Amniotic epithelial cell (primary cell): ENCODE measurements around the gene PRMT3.
"Not testable (repeated sequence)": the region's sequence is repeated elsewhere in the genome, so short reads cannot be mapped to it uniquely, and the experiment has no call there.

Experiments used
- DNase-seq: peaks from one replicate; pipeline ENCODE4 v3.0.0-alpha.2; 2010; ENCODE audit warnings: low read depth

PRMT3 gene

DNA sequence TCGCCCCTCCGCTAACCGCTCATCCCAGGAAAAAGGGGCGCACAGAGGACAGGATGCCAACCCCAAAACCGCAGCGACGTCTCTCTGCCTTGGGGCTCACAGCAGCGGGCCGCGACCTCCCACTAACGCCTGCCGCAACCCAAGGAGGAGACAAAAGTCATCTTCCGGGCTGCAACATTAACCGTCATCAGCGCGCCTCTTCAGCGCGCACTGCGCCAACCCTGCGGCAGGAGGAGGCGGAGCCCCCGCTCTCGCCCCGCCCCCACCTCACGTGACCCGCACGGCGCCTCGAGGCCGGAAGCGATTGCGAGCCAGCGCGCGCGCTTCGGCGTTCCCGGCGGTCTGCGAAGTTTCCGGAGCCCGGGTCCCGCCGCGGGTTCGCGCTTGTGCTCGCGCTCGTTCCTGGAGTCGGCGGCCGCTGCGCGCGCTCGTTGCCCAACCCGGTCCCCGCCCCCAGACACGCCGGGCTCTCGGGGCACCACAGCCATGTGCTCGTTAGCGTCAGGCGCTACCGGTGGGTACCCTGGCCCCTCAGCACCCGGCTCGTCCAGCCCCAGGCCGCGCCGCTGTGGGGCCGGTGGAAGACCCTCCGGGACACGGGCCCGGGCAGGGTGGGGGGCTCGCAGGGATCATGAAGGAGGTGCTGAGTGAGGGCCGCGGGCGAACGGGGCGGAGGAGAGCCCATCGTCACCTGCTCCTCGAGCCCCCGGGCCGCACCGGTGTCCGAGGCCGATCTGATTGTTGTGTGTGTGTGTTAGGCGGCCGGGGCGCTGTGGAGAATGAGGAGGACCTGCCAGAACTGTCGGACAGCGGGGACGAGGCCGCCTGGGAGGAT, at the start of gene PRMT3:
TSS of gene PRMT3 (plus strand) at position 456 of the 835 bp plus-strand sequence. CDS start at position 487, 31 bp downstream.
- DNase-seq, result peak; percentile 90

DNA sequence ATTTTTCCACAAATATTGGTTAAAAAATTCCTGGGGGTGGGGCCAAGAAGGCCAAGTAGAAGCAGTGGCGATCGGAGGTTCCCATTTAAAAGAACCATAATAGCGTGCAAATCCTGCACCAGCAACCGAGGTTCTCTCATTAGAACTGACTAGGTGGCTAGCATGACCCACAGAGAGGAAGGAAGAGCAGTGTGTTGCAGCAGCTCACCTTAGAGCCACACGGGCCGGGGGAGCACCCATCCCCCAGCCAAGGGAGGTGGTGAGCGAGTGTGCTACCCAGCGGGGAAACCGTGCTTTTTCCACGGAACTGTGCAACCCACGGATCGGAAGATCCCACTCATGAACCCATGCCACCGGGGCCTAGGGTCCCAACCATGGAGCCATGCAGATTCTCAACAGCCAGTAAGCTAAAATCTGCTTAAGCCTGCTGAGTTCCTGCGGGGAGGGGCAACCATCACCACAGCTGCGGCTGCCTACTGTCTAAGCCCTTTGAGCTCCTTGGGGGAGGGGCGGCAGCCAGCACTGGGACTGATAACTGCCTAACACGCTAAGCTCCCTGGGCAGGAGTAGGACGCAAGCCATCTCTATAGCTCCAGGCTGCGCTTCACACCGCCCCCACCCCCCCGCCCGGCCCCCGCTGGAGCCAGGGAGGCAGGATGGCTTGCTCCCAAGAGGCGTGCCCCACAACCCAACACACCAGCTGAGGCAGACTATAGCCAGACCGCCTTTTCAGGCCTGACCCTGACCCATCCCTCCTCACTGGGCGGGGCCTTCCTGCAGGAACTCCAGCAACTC, 45.0 kb upstream of the PRMT3 start:
- DNase-seq, result peak; percentile 31

DNA sequence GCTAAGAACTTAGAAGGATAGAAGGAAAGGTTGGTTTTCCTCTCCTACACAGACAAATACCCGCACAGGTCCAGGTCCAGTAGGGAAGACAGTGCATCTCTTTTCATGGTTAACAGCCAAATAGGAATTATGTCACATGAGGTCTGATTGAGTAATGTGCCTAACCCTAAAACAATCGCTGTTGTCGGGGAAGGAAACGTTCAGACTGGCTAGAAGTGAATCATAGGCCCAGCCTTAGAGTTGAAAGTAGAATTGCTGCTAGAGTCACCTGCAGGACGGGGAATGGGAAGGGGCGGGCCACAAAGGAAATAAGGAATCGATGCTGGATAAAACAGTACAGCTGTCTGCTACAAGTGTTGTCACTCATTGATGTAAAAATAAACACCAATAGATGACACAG, 36.4 kb upstream of the PRMT3 start:
- DNase-seq, result no peak

GRCh38 chr11:20351751-20352262, 35.7 kb upstream of the PRMT3 start:
- DNase-seq, result no peak

GRCh38 chr11:20353829-20354434, 33.6 kb upstream of the PRMT3 start:
- DNase-seq, result peak; percentile 39

DNA sequence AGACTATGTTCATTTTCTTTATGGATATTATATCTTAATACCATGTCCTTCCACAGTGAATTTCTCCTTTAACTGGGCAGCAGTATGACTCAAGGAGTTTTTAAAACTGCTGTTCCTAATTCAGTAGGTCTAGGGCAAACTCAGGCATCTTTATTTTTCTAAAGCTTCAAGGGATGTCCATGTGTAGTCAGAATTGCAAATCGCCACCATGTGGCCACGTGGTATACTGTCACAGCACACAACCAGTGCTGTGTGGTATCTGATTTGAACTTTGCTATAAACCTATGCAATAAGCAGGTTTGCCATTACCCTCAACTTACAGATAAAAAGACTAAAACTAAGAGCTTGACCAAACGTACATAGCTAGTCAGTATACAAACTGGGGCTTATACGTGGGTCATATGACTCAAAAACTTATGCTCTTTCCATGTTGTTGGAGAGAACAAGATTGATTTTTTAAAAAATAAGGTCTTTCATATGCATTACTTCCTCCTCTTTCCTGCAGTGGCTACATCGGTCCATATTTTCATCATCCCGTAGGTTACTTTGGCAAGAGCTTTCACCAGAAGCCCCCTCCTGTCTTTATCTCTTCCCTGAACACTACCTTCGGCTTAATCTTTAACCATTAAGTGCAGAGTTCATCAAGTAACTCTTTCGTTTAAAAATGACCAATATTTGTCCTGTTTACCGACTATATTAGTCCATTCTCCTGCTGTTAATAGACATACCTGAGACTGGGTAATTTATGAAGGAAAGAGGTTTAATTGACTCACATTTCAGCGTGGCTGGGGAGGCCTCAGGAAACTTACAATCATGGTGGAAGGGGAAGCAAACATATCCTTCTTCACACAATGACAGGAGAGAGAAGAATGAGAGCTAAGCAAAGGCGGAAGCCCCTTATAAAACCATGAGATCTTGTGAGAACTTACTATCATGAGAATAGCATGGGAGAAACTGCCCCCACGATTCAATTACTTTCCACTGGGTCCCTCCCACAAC, 32.0 kb upstream of the PRMT3 start:
- DNase-seq, result peak; percentile 25

- DNase-seq, result peak; percentile 18
Observed at GRCh38 chr11:20357150-20357549, 30.4 kb upstream of the PRMT3 start.

- peak; percentile 54 for DNase-seq
Observed at GRCh38 chr11:20360650-20361049, 26.9 kb upstream of the PRMT3 start.

- no peak for DNase-seq
Observed at GRCh38 chr11:20362481-20362880, 25.0 kb upstream of the PRMT3 start.

- DNase-seq, result no peak
Observed at GRCh38 chr11:20363149-20363499, 24.4 kb upstream of the PRMT3 start.

GRCh38 chr11:20363500-20364340, 23.8 kb upstream of the PRMT3 start, which contains the start of gene HTATIP2:
HTATIP2 (plus strand) TSS chr11:20363714; CDS start chr11:20364238, 524 bp downstream.
- peak; percentile 36 for DNase-seq

DNA sequence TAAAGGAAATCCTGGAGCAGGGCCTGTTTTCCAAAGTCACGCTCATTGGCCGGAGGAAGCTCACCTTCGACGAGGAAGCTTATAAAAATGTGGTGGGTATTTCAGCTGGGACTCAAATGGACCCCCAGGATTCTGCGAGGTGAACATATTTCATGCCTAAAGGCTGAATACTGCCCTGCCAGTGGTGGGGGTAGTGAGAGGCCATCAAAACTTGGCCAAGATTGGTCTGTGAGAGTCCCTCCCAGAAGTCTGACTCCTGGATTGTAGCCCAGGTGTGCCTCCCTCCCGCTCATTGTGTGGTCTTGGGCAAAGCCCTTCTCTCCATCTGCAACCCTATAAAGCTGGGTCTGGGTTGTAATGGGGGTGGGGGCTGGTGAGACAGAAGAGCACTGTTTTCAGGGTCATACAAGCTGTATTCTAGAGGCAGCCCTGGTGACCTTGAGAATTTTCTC, 23.1 kb upstream of the PRMT3 start:
- no peak for DNase-seq

GRCh38 chr11:20365465-20365864, 22.1 kb upstream of the PRMT3 start:
- DNase-seq, result not testable (repeated sequence)

GRCh38 chr11:20367313-20367948, 20.1 kb upstream of the PRMT3 start:
- peak; percentile 86 for DNase-seq

DNA sequence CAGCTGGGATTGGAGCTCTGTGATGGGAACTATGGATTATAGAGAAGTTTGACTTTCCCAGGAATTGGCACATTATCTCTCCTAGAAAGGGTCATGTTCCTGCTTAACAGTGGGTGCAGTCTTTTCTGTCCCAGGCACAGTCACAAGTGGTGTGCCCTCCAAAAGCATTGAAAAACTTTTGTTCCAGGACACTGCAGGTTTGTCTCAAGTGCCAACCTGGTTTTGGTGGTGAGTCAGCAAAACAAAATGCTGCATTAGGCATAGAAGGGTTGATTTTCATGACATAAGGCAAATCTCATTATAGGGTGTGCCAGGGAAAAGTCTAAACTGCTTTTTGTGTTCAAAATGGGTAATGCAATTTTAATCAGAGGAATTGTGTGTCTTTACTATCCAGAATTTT, 19.1 kb upstream of the PRMT3 start:
- no peak for DNase-seq

DNA sequence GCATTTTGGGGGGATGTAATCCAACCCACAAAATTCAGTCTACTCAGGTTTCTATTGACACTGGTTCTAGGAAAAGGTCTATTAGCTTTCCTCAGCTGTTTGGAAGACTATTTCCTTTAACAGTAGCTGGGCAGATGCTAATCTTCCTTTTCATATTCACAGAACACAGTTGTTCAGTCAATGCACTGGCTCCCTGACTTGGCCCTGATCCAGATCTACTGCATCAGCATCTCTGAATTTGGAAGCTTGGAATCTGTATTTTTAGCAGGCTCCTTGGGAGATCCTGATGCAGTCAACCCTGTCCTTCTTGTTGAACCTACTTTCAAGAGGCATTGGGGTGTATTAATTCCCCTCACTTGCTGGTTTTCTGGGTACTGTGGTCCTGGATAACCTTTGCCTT, 17.7 kb upstream of the PRMT3 start:
- DNase-seq, result no peak

DNA sequence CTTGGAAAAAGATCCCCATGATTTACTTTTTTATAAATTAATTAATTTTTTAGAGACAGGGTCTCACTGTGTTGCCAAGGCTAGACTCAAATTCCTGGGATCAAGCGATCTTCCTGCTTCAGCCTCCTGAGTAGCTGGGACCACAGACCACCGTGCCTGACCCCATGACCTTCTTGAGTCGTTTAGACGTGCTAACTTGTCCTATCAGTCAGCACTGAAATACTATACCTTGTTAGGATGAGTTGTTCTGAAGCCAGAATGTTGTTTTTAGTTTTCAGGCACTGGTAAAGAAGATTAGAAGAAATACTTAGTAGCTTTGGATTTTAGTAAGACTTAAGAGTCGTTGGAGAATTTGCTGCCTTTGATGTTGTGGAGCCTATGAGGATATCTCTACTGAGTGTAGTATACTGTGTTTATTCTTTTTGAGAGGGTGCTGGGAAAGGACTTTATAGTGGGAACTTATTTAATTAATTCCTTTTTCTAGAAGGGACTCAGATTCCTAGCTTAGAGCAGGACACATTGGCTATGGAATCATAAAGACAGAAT, 15.4 kb upstream of the PRMT3 start:
- no peak for DNase-seq

DNA sequence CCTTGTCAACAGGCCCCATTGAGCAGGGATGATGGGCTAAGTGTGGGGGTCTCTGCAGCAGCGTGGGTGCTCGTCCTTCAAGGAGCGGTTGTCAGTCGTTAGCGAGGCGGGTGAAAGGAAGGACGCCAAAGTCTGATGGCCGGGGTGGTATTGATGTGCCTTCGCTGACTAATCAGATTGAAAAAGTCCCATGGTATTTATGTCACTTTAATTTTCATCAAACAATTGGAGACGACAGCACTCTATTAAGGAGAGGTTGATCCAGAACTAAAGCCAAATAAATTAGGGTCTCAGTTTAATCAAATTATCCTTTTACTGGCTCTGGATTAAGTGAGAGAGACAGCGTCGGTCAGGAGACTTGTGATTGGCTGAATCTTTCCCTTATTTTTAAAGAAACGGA, 14.4 kb upstream of the PRMT3 start:
- no peak for DNase-seq

- no peak for DNase-seq
Observed at GRCh38 chr11:20373568-20374209, 13.8 kb upstream of the PRMT3 start.
